Mesenchymal stem cell (in vitro differentiated cells and primary cell): ENCODE data around the gene GTF3C1.

Experiments
- DNase-seq: peaks from one replicate; pipeline ENCODE4 v3.0.0-alpha.2; 2013
- H2AFZ ChIP-seq: one replicate; pipeline ENCODE4 v1.6.1; 2013; ENCODE audit warnings: low read depth, mild to moderate bottlenecking, control low read depth, inconsistent platforms, low read length, moderate library complexity
- H2AK5ac ChIP-seq: 2 replicates; pipeline ENCODE4 v1.6.1; 2013; ENCODE audit warnings: low read length, moderate library complexity, mild to moderate bottlenecking, inconsistent platforms; ENCODE audit not compliant: severe bottlenecking
- H2BK120ac ChIP-seq: one replicate; pipeline ENCODE4 v1.6.1; 2013; ENCODE audit warnings: low read depth, mild to moderate bottlenecking, inconsistent platforms, low read length, moderate library complexity
- H2BK12ac ChIP-seq, 2 experiments: one replicate each; pipeline ENCODE4 v1.6.1; 2013; ENCODE audit warnings: inconsistent platforms in 2 of 2, low read length in 2 of 2, mild to moderate bottlenecking in 2 of 2, moderate library complexity in 2 of 2, control low read depth in 1 of 2
- H2BK15ac ChIP-seq: one replicate; pipeline ENCODE4 v1.6.1; 2013; ENCODE audit warnings: mild to moderate bottlenecking, low read depth, inconsistent platforms; ENCODE audit not compliant: poor library complexity, severe bottlenecking
- H2BK5ac ChIP-seq: 2 replicates; pipeline ENCODE4 v1.6.1; 2013; ENCODE audit warnings: low read depth, mild to moderate bottlenecking, low read length, control low read depth, inconsistent platforms; ENCODE audit not compliant: poor library complexity, severe bottlenecking
- H3K14ac ChIP-seq, 2 experiments: one replicate each; pipeline ENCODE4 v1.6.1; 2013; ENCODE audit warnings: inconsistent platforms in 2 of 2, low read length in 2 of 2, control low read depth in 1 of 2, mild to moderate bottlenecking in 1 of 2, moderate library complexity in 1 of 2
- H3K18ac ChIP-seq, 2 experiments: one replicate each; pipeline ENCODE4 v1.6.1; 2013; ENCODE audit warnings: inconsistent platforms in 2 of 2, low read length in 2 of 2, control low read depth in 1 of 2, low read depth in 1 of 2, mild to moderate bottlenecking in 1 of 2
- H3K23ac ChIP-seq, 2 experiments: one replicate each; pipeline ENCODE4 v1.6.1; 2013; ENCODE audit warnings: inconsistent platforms in 2 of 2, low read length in 2 of 2, mild to moderate bottlenecking in 2 of 2, moderate library complexity in 2 of 2, control low read depth in 1 of 2
- H3K27ac ChIP-seq: 2 replicates; pipeline ENCODE4 v1.5.1; 2013; ENCODE audit warnings: mild to moderate bottlenecking, moderate library complexity, low read length, control low read depth, inconsistent platforms; ENCODE audit not compliant: poor library complexity, severe bottlenecking
- H3K27me3 ChIP-seq, 2 experiments: 2 replicates each; pipeline versions ENCODE4 v1.6.1 to v1.7.0; 2013; ENCODE audit warnings: low read length in 2 of 2, mild to moderate bottlenecking in 2 of 2, moderate library complexity in 2 of 2, control low read depth in 1 of 2, inconsistent platforms in 1 of 2; ENCODE audit not compliant: control insufficient read depth in 1 of 2, insufficient read depth in 1 of 2
- H3K36me3 ChIP-seq, 2 experiments: 2 replicates each; pipeline versions ENCODE4 v1.6.1 to v1.7.0; 2013; ENCODE audit warnings: low read length in 2 of 2, control low read depth in 1 of 2, inconsistent platforms in 1 of 2, low read depth in 1 of 2, mild to moderate bottlenecking in 1 of 2; ENCODE audit not compliant: insufficient read depth in 2 of 2, control insufficient read depth in 1 of 2
- H3K4ac ChIP-seq, 2 experiments: one replicate each; pipeline ENCODE4 v1.6.1; 2013; ENCODE audit warnings: inconsistent platforms in 2 of 2, low read length in 2 of 2, mild to moderate bottlenecking in 2 of 2, moderate library complexity in 2 of 2, control low read depth in 1 of 2, low read depth in 1 of 2
- H3K4me1 ChIP-seq: 2 replicates; pipeline ENCODE4 v1.6.1; 2013; ENCODE audit warnings: low read depth, low read length, control low read depth; ENCODE audit not compliant: control insufficient read depth, insufficient read depth
- H3K4me2 ChIP-seq: 2 replicates; pipeline ENCODE4 v1.6.1; 2013; ENCODE audit warnings: low read length, mild to moderate bottlenecking, inconsistent platforms; ENCODE audit not compliant: poor library complexity, severe bottlenecking
- H3K4me3 ChIP-seq, 2 experiments: 2 replicates each; pipeline versions ENCODE4 v1.5.1 to v1.7.0; 2013; ENCODE audit warnings: low read length in 2 of 2, mild to moderate bottlenecking in 2 of 2, control low read depth in 1 of 2, low read depth in 1 of 2; ENCODE audit not compliant: insufficient read depth in 1 of 2
- H3K79me1 ChIP-seq: replicated peaks from 2 replicates; pipeline ENCODE4 v1.6.1; 2013; ENCODE audit warnings: mild to moderate bottlenecking, control low read depth, low read length, inconsistent platforms; ENCODE audit not compliant: poor library complexity, severe bottlenecking
- H3K9ac ChIP-seq: 2 replicates; pipeline ENCODE4 v1.7.0; 2013; ENCODE audit warnings: mild to moderate bottlenecking, low read length, moderate library complexity
- H3K9me3 ChIP-seq: 2 replicates; pipeline ENCODE4 v1.7.0; 2013; ENCODE audit warnings: mild to moderate bottlenecking, low read length; ENCODE audit not compliant: control insufficient read depth
- H4K8ac ChIP-seq: one replicate; pipeline ENCODE4 v1.6.1; 2013; ENCODE audit warnings: inconsistent platforms, mild to moderate bottlenecking, low read length, moderate library complexity
- H4K91ac ChIP-seq: one replicate; pipeline ENCODE4 v1.6.1; 2013; ENCODE audit warnings: mild to moderate bottlenecking, low read length, inconsistent platforms
- WGBS: methylation state at CpG from one replicate; pipeline ENCODE4 v1.1.7; 2013; ENCODE audit warnings: mixed read lengths; 5-methylcytosine and 5-hydroxymethylcytosine counted together

GTF3C1 gene

GRCh38 chr16:27448532-27449433 is 100.9 kb downstream of the GTF3C1 start:
- Histone ChIP-seq H2BK120ac (no peak overlapping the region), H3K9ac (no peak overlapping the region), H3K9me3 (peaks cover 17% of the 10 kb centered on the region), H2BK12ac (no peak overlapping the region), H2BK15ac (no peak overlapping the region), H4K91ac (no peak overlapping the region), H3K4me2 (no peak overlapping the region), H3K27me3 (peaks cover 0 to 24% of the 10 kb centered on the region in 2 experiments), H3K36me3 (no peaks in the 10 kb centered on the region), H2AFZ (no peak overlapping the region), H3K23ac (no peak overlapping the region), H2AK5ac (no peak overlapping the region), H3K79me1 (no peaks in the 10 kb centered on the region), H3K27ac (no peak overlapping the region), H3K14ac (peak overlapping the region in 1 of 2 experiments; percentile 16), H3K18ac (no peak overlapping the region), H3K4me1 (peaks cover 17% of the 10 kb centered on the region), H2BK5ac (no peak overlapping the region), H3K4me3 (no peak overlapping the region), H3K4ac (no peak overlapping the region), H4K8ac (no peak overlapping the region)
- DNase-seq: no peak
- WGBS: 95% methylated on average over 19 of the region's 19 CpGs

- no peaks in the 10 kb centered on the region for H3K36me3 ChIP-seq
These were observed 102.4 kb downstream of the GTF3C1 start for GRCh38 chr16:27447301-27447700.

GRCh38 chr16:27446721-27447120 is 103.0 kb downstream of the GTF3C1 start:
- no peak overlapping the region for H4K91ac ChIP-seq
- H3K9ac ChIP-seq: no peak overlapping the region
- H2BK12ac ChIP-seq: no peak overlapping the region
- no peak overlapping the region for H3K4me2 ChIP-seq
- H4K8ac ChIP-seq: no peak overlapping the region
- H3K27ac ChIP-seq: no peak overlapping the region
- H3K36me3 ChIP-seq: no peaks in the 10 kb centered on the region
- H2AK5ac ChIP-seq: no peak overlapping the region
- no peak overlapping the region for H3K4ac ChIP-seq
- 88% methylated on average over 4 of the region's 4 CpGs for WGBS
- peaks cover 12% of the 10 kb centered on the region for H3K9me3 ChIP-seq
- H3K14ac ChIP-seq: no peak overlapping the region
- peaks cover 0 to 21% of the 10 kb centered on the region in 2 experiments for H3K27me3 ChIP-seq
- no peaks in the 10 kb centered on the region for H3K79me1 ChIP-seq
- no peak overlapping the region for H2BK120ac ChIP-seq
- H3K4me1 ChIP-seq: peaks cover 17% of the 10 kb centered on the region
- no peak overlapping the region for H3K23ac ChIP-seq
- H2BK15ac ChIP-seq: no peak overlapping the region
- no peak for DNase-seq
- no peak overlapping the region for H3K18ac ChIP-seq
- no peak overlapping the region for H3K4me3 ChIP-seq
- H2AFZ ChIP-seq: no peak overlapping the region
- H2BK5ac ChIP-seq: no peak overlapping the region

More at GRCh38 chr16:27447301-27447700, 102.4 kb downstream of the GTF3C1 start:
- Histone ChIP-seq H3K9ac (no peak overlapping the region), H4K91ac (no peak overlapping the region), H3K27ac (no peak overlapping the region), H2BK12ac (no peak overlapping the region), H2BK5ac (no peak overlapping the region), H3K9me3 (peaks cover 12% of the 10 kb centered on the region), H2AFZ (no peak overlapping the region), H3K4me1 (peaks cover 17% of the 10 kb centered on the region), H4K8ac (no peak overlapping the region), H3K4me2 (no peak overlapping the region), H3K4me3 (no peak overlapping the region), H2BK120ac (no peak overlapping the region), H3K4ac (no peak overlapping the region), H3K27me3 (peaks cover 0 to 24% of the 10 kb centered on the region in 2 experiments), H3K23ac (no peak overlapping the region), H3K79me1 (no peaks in the 10 kb centered on the region), H3K18ac (no peak overlapping the region), H2BK15ac (no peak overlapping the region), H3K14ac (no peak overlapping the region), H2AK5ac (no peak overlapping the region)
- DNase-seq: no peak
- 78% methylated on average over 5 of the region's 5 CpGs for WGBS

GRCh38 chr16:27445502-27446175 is 104.1 kb downstream of the GTF3C1 start:
- H2BK12ac ChIP-seq: no peak overlapping the region
- H4K91ac ChIP-seq: no peak overlapping the region
- H2AK5ac ChIP-seq: no peak overlapping the region
- H4K8ac ChIP-seq: no peak overlapping the region
- no peak overlapping the region for H3K14ac ChIP-seq
- DNase-seq: no peak
- no peak overlapping the region for H2AFZ ChIP-seq
- H3K4me1 ChIP-seq: peaks cover 14% of the 10 kb centered on the region
- no peak overlapping the region for H3K4me2 ChIP-seq
- H3K36me3 ChIP-seq: no peaks in the 10 kb centered on the region
- H3K9ac ChIP-seq: no peak overlapping the region
- 91% methylated on average over 10 of the region's 12 CpGs for WGBS
- no peak overlapping the region for H2BK15ac ChIP-seq
- peaks cover 0 to 15% of the 10 kb centered on the region in 2 experiments for H3K27me3 ChIP-seq
- no peaks in the 10 kb centered on the region for H3K79me1 ChIP-seq
- H2BK120ac ChIP-seq: no peak overlapping the region
- no peak overlapping the region for H3K23ac ChIP-seq
- peaks cover 12% of the 10 kb centered on the region for H3K9me3 ChIP-seq
- H2BK5ac ChIP-seq: no peak overlapping the region
- H3K27ac ChIP-seq: no peak overlapping the region
- H3K18ac ChIP-seq: no peak overlapping the region
- H3K4ac ChIP-seq: no peak overlapping the region
- no peak overlapping the region for H3K4me3 ChIP-seq
